Occipital lobe (tissue), 2 donors: ENCODE results near the gene MAP3K5. TPM values are rescaled to one million over a fixed set of nuclear protein-coding genes. Genes with fewer than 3 reads are reported as not detected.

Source experiments
- DNase-seq: peaks from one replicate; lab custom pipeline; 2025; lab: John Stamatoyannopoulos, UW
- total RNA-seq: library from RNA; depleted of rRNA; stranded (reverse); fragments of >200 nt; gene quantifications from one replicate; pipeline ENCODE4 v1.2.3, GENCODE V29; 2014

Gene MAP3K5
- total RNA-seq, 1 donor from 2014 or later: 9.8 TPM

- no peak for DNase-seq
Measured at GRCh38 chr6:136582711-136583471, 209.4 kb downstream of the MAP3K5 start.

- DNase-seq: no peak
Measured at GRCh38 chr6:136579800-136580199, 212.5 kb downstream of the MAP3K5 start.

- no peak for DNase-seq
Measured at GRCh38 chr6:136576821-136577220, 215.5 kb downstream of the MAP3K5 start.

- DNase-seq: no peak
Measured at GRCh38 chr6:136571496-136571895, 220.8 kb downstream of the MAP3K5 start.

- DNase-seq: no peak
Measured at GRCh38 chr6:136571065-136571464, 221.2 kb downstream of the MAP3K5 start.

GRCh38 chr6:136568129-136568528 is 224.1 kb downstream of the MAP3K5 start:
- DNase-seq: no peak

GRCh38 chr6:136567688-136568087 is 224.6 kb downstream of the MAP3K5 start:
- DNase-seq: no peak

- DNase-seq: no peak
Measured at GRCh38 chr6:136566851-136567250, 225.4 kb downstream of the MAP3K5 start.

- DNase-seq: no peak
Measured at GRCh38 chr6:136566007-136566487, 226.2 kb downstream of the MAP3K5 start.

GRCh38 chr6:136564180-136564579 is 228.1 kb downstream of the MAP3K5 start:
- no peak for DNase-seq

- DNase-seq: no peak
Measured at GRCh38 chr6:136563386-136564152, 228.7 kb downstream of the MAP3K5 start.

GRCh38 chr6:136562211-136562610 is 230.1 kb downstream of the MAP3K5 start:
- no peak for DNase-seq

- DNase-seq: no peak
Measured at GRCh38 chr6:136553166-136553787, 239.0 kb downstream of the MAP3K5 start.

- DNase-seq: no peak
Measured at GRCh38 chr6:136552054-136552453, 240.2 kb downstream of the MAP3K5 start.

- no peak for DNase-seq
Measured at GRCh38 chr6:136551103-136551502, 241.2 kb downstream of the MAP3K5 start.

- peak; percentile 25 for DNase-seq
Measured at GRCh38 chr6:136550330-136551071, 241.8 kb downstream of the MAP3K5 start, which contains the start of gene MAP7. MAP7 (minus strand) TSS chr6:136550422; CDS start chr6:136550408, 14 bp downstream.

GRCh38 chr6:136550045-136550329 is 242.3 kb downstream of the MAP3K5 start:
- DNase-seq: no peak

GRCh38 chr6:136549300-136550044 is 242.8 kb downstream of the MAP3K5 start:
- DNase-seq: no peak

GRCh38 chr6:136548582-136549299 is 243.5 kb downstream of the MAP3K5 start:
- DNase-seq: no peak

- DNase-seq: no peak
Measured at GRCh38 chr6:136547871-136548270, 244.4 kb downstream of the MAP3K5 start.
